CD4-positive, alpha-beta T cell treated with Interleukin-12 subunit alpha and Interleukin-12 subunit beta, for 1 hour (primary cell): ENCODE data around the gene KRTAP2-1.
"Not testable (repeated sequence)": the region's sequence is repeated elsewhere in the genome, so short reads cannot be mapped to it uniquely, and the experiment has no call there.

Experiments used
- DNase-seq: peaks from one replicate; pipeline ENCODE4 v3.0.0-alpha.2; 2020

Gene KRTAP2-1

GRCh38 chr17:41055130-41055529 is 8.0 kb upstream of the KRTAP2-1 start, which contains the start of gene KRTAP2-2:
KRTAP2-2 (minus strand) TSS chr17:41055230; CDS start chr17:41055211, 19 bp downstream.
- DNase-seq, result not testable (repeated sequence)

GRCh38 chr17:41054556-41054955 is 7.4 kb upstream of the KRTAP2-1 start:
- not testable (repeated sequence) for DNase-seq

GRCh38 chr17:41054025-41054424 is 6.9 kb upstream of the KRTAP2-1 start:
- DNase-seq, result no peak

GRCh38 chr17:41052566-41052965 is 5.5 kb upstream of the KRTAP2-1 start:
- DNase-seq, result no peak

- no peak for DNase-seq
Measured at GRCh38 chr17:41049110-41049509, 2.0 kb upstream of the KRTAP2-1 start.

GRCh38 chr17:41048441-41048840 is 1.3 kb upstream of the KRTAP2-1 start:
- DNase-seq, result no peak

GRCh38 chr17:41042953-41043352 is 4.2 kb downstream of the KRTAP2-1 start:
- DNase-seq, result no peak

- DNase-seq, result not testable (repeated sequence)
Measured at GRCh38 chr17:41040783-41041571, 6.1 kb downstream of the KRTAP2-1 start, which contains the start of gene KRTAP1-1. KRTAP1-1 (minus strand) TSS chr17:41041450; CDS start chr17:41041397, 53 bp downstream.

GRCh38 chr17:41037853-41038350 is 9.2 kb downstream of the KRTAP2-1 start:
- no peak for DNase-seq

GRCh38 chr17:41034346-41034935 is 12.7 kb downstream of the KRTAP2-1 start, which contains the start of gene KRTAP1-3:
KRTAP1-3 (minus strand) TSS chr17:41034874; CDS start chr17:41034821, 53 bp downstream.
- not testable (repeated sequence) for DNase-seq

- no peak for DNase-seq
Measured at GRCh38 chr17:41029633-41030245, 17.4 kb downstream of the KRTAP2-1 start, which contains the start of gene KRTAP1-4. KRTAP1-4 (minus strand) TSS chr17:41030195; CDS start chr17:41030078, 117 bp downstream.

- DNase-seq, result no peak
Measured at GRCh38 chr17:41026715-41027471, 20.2 kb downstream of the KRTAP2-1 start, which contains the start of gene KRTAP1-5. KRTAP1-5 (minus strand) TSS chr17:41027208; CDS start chr17:41027155, 53 bp downstream.

GRCh38 chr17:41024697-41025096 is 22.4 kb downstream of the KRTAP2-1 start:
- no peak for DNase-seq

GRCh38 chr17:41020336-41020735 is 26.8 kb downstream of the KRTAP2-1 start:
- DNase-seq, result no peak

GRCh38 chr17:41019415-41019814 is 27.7 kb downstream of the KRTAP2-1 start:
- no peak for DNase-seq

GRCh38 chr17:41018541-41018940 is 28.6 kb downstream of the KRTAP2-1 start:
- DNase-seq, result no peak

- no peak for DNase-seq
Measured at GRCh38 chr17:41016578-41017215, 30.4 kb downstream of the KRTAP2-1 start.

GRCh38 chr17:41015454-41015853 is 31.7 kb downstream of the KRTAP2-1 start:
- no peak for DNase-seq

- DNase-seq, result no peak
Measured at GRCh38 chr17:41013606-41014005, 33.5 kb downstream of the KRTAP2-1 start.

- DNase-seq, result no peak
Measured at GRCh38 chr17:41013181-41013580, 33.9 kb downstream of the KRTAP2-1 start.

GRCh38 chr17:41012326-41013120 is 34.6 kb downstream of the KRTAP2-1 start:
- DNase-seq, result no peak
